Immature natural killer cell (primary cell): ENCODE measurements around the gene BEND7. TPM values are rescaled to one million over a fixed set of nuclear protein-coding genes. Genes with fewer than 3 reads are reported as not detected.
"Not testable (repeated sequence)": the region's sequence is repeated elsewhere in the genome, so short reads cannot be mapped to it uniquely, and the experiment has no call there.

Experiments
- DNase-seq, 3 donors: peaks; one replicate each; pipeline ENCODE4 v3.0.0; 2022; ENCODE audit warnings: mixed read lengths in 1 of 3
- H3K27ac Mint-ChIP-seq, 6 donors: one replicate each; pipeline ENCODE4 v1.8.0; 2020; ENCODE audit warnings: mixed read lengths in 6 of 6, mild to moderate bottlenecking in 5 of 6, inconsistent platforms in 4 of 6, moderate library complexity in 3 of 6
- H3K27me3 Mint-ChIP-seq, 3 donors: one replicate each; pipeline ENCODE4 v1.8.0; 2020 to 2021; ENCODE audit warnings: low read depth in 3 of 3, mild to moderate bottlenecking in 3 of 3, mixed read lengths in 3 of 3, moderate library complexity in 3 of 3, inconsistent platforms in 1 of 3
- H3K36me3 Mint-ChIP-seq, 3 donors: one replicate each; pipeline ENCODE4 v1.8.0; 2020; ENCODE audit warnings: mixed read lengths in 3 of 3, inconsistent platforms in 2 of 3, mild to moderate bottlenecking in 2 of 3
- H3K4me1 Mint-ChIP-seq, 2 donors: one replicate each; pipeline ENCODE4 v1.8.0; 2020; ENCODE audit warnings: inconsistent platforms in 2 of 2, mild to moderate bottlenecking in 2 of 2, mixed read lengths in 2 of 2, moderate library complexity in 1 of 2
- H3K4me3 Mint-ChIP-seq, 5 donors: one replicate each; pipeline ENCODE4 v1.8.0; 2020; ENCODE audit warnings: mild to moderate bottlenecking in 5 of 5, mixed read lengths in 5 of 5, inconsistent platforms in 3 of 5, moderate library complexity in 3 of 5
- H3K9me3 Mint-ChIP-seq, 6 donors: one replicate each; pipeline ENCODE4 v1.8.0; 2020; ENCODE audit warnings: mild to moderate bottlenecking in 6 of 6, mixed read lengths in 6 of 6, inconsistent platforms in 4 of 6, moderate library complexity in 3 of 6
- polyA plus RNA-seq, 3 donors: library from polyadenylated mRNA; unstranded; fragments of 300-500 nt; fragmentation: Illumina TruSeq; gene quantifications; one replicate each; pipeline ENCODE4 v1.2.3, GENCODE V29; 2021

The BEND7 gene
- polyA plus RNA-seq: not detected

- Mint-ChIP-seq H3K36me3 (peaks cover 0 to 5% (median 0%) of the 10 kb centered on the region in 3 donors), H3K27me3 (peaks cover 7 to 35% (median 18%) of the 10 kb centered on the region in 3 donors), H3K4me3 (peak within 1 kb of the TSS; percentile 68 to 83 (median 71)), H3K4me1 (peaks cover 7 to 13% of the 10 kb centered on the region in 2 donors), H3K9me3 (no peaks in the 10 kb centered on the region), H3K27ac (no peak within 1 kb of the TSS)
- DNase-seq: no peak
These were observed at the start of gene BEND7 for GRCh38 chr10:13528875-13529713. Gene BEND7 (minus strand): TSS chr10:13529014. CDS start chr10:13528533, 481 bp downstream.

GRCh38 chr10:13573960-13574359 lies 45.1 kb upstream of the BEND7 start:
- no peak overlapping the region for H3K4me3 Mint-ChIP-seq
- H3K27me3 Mint-ChIP-seq: peaks cover 6 to 16% (median 7%) of the 10 kb centered on the region in 3 donors
- H3K36me3 Mint-ChIP-seq: peaks cover 0 to 3% (median 0%) of the 10 kb centered on the region in 3 donors
- no peak for DNase-seq
- H3K4me1 Mint-ChIP-seq: no peaks in the 10 kb centered on the region
- no peak overlapping the region for H3K27ac Mint-ChIP-seq
- H3K9me3 Mint-ChIP-seq: peaks cover 0 to 10% (median 2%) of the 10 kb centered on the region in 6 donors

- DNase-seq: no peak
- H3K9me3 Mint-ChIP-seq: peaks cover 0 to 10% (median 2%) of the 10 kb centered on the region in 6 donors
- H3K4me1 Mint-ChIP-seq: no peaks in the 10 kb centered on the region
- H3K27ac Mint-ChIP-seq: no peak overlapping the region
- H3K27me3 Mint-ChIP-seq: peaks cover 8 to 13% (median 9%) of the 10 kb centered on the region in 3 donors
- no peak overlapping the region for H3K4me3 Mint-ChIP-seq
- H3K36me3 Mint-ChIP-seq: peaks cover 0 to 3% (median 0%) of the 10 kb centered on the region in 3 donors
These were observed 42.7 kb upstream of the BEND7 start for GRCh38 chr10:13571541-13571940.

- no peaks in the 10 kb centered on the region for H3K9me3 Mint-ChIP-seq
- no peaks in the 10 kb centered on the region for H3K36me3 Mint-ChIP-seq
- DNase-seq: no peak
- H3K27ac Mint-ChIP-seq: no peak overlapping the region
- no peak overlapping the region for H3K4me3 Mint-ChIP-seq
- peaks cover 2 to 6% (median 5%) of the 10 kb centered on the region in 3 donors for H3K27me3 Mint-ChIP-seq
- no peaks in the 10 kb centered on the region for H3K4me1 Mint-ChIP-seq
These were observed 38.2 kb upstream of the BEND7 start for GRCh38 chr10:13567030-13567429.

GRCh38 chr10:13564576-13564975 lies 35.8 kb upstream of the BEND7 start:
- Mint-ChIP-seq H3K9me3 (no peaks in the 10 kb centered on the region), H3K27ac (no peak overlapping the region), H3K27me3 (peaks cover 2 to 4% (median 3%) of the 10 kb centered on the region in 3 donors), H3K4me1 (no peaks in the 10 kb centered on the region), H3K4me3 (no peak overlapping the region), H3K36me3 (no peaks in the 10 kb centered on the region)
- DNase-seq: no peak

- Mint-ChIP-seq H3K36me3 (no peaks in the 10 kb centered on the region), H3K4me1 (no peaks in the 10 kb centered on the region), H3K4me3 (no peak overlapping the region), H3K9me3 (no peaks in the 10 kb centered on the region), H3K27ac (no peak overlapping the region), H3K27me3 (peaks cover under 1 to 4% (median 3%) of the 10 kb centered on the region in 3 donors)
- no peak for DNase-seq
These were observed 34.9 kb upstream of the BEND7 start for GRCh38 chr10:13563481-13564445.

GRCh38 chr10:13560597-13560996 lies 31.8 kb upstream of the BEND7 start:
- H3K27me3 Mint-ChIP-seq: peaks cover 0 to 1% (median 0%) of the 10 kb centered on the region in 3 donors
- DNase-seq: no peak
- H3K4me3 Mint-ChIP-seq: no peak overlapping the region
- no peaks in the 10 kb centered on the region for H3K9me3 Mint-ChIP-seq
- no peaks in the 10 kb centered on the region for H3K4me1 Mint-ChIP-seq
- no peak overlapping the region for H3K27ac Mint-ChIP-seq
- H3K36me3 Mint-ChIP-seq: no peaks in the 10 kb centered on the region

GRCh38 chr10:13559124-13559700 lies 30.4 kb upstream of the BEND7 start:
- Mint-ChIP-seq H3K4me1 (no peaks in the 10 kb centered on the region), H3K9me3 (no peaks in the 10 kb centered on the region)

GRCh38 chr10:13555884-13556510 lies 27.2 kb upstream of the BEND7 start:
- Mint-ChIP-seq H3K4me1 (no peaks in the 10 kb centered on the region), H3K4me3 (no peak overlapping the region), H3K27me3 (peaks cover 0 to 2% (median 1%) of the 10 kb centered on the region in 3 donors), H3K27ac (no peak overlapping the region), H3K9me3 (peaks cover 0 to 4% (median 0%) of the 10 kb centered on the region in 6 donors), H3K36me3 (no peaks in the 10 kb centered on the region)
- DNase-seq: no peak

More at GRCh38 chr10:13559124-13559700, 30.4 kb upstream of the BEND7 start:
- no peak for DNase-seq
- Mint-ChIP-seq H3K27ac (no peak overlapping the region), H3K27me3 (peaks cover 0 to 1% (median 0%) of the 10 kb centered on the region in 3 donors), H3K36me3 (no peaks in the 10 kb centered on the region), H3K4me3 (no peak overlapping the region)

GRCh38 chr10:13550802-13551201 lies 22.0 kb upstream of the BEND7 start:
- peaks cover 0 to 12% (median 0%) of the 10 kb centered on the region in 3 donors for H3K36me3 Mint-ChIP-seq
- no peak for DNase-seq
- H3K9me3 Mint-ChIP-seq: peaks cover 8 to 26% (median 14%) of the 10 kb centered on the region in 6 donors
- peaks cover 1 to 9% (median 3%) of the 10 kb centered on the region in 3 donors for H3K27me3 Mint-ChIP-seq
- H3K4me3 Mint-ChIP-seq: no peak overlapping the region
- no peak overlapping the region for H3K27ac Mint-ChIP-seq
- H3K4me1 Mint-ChIP-seq: no peaks in the 10 kb centered on the region

GRCh38 chr10:13542533-13542932 lies 13.7 kb upstream of the BEND7 start:
- Mint-ChIP-seq H3K4me3 (no peak overlapping the region), H3K27me3 (peaks cover 0 to 17% (median 11%) of the 10 kb centered on the region in 3 donors), H3K9me3 (peaks cover 0 to 1% (median 0%) of the 10 kb centered on the region in 6 donors), H3K27ac (no peak overlapping the region), H3K4me1 (no peaks in the 10 kb centered on the region), H3K36me3 (no peaks in the 10 kb centered on the region)
- no peak for DNase-seq

- H3K36me3 Mint-ChIP-seq, H3K4me1 Mint-ChIP-seq, H3K4me3 Mint-ChIP-seq, DNase-seq, H3K9me3 Mint-ChIP-seq, H3K27ac Mint-ChIP-seq: not testable (repeated sequence)
- peaks cover 6 to 19% (median 7%) of the 10 kb centered on the region in 3 donors for H3K27me3 Mint-ChIP-seq
These were observed 9.2 kb upstream of the BEND7 start for GRCh38 chr10:13537985-13538384.
